K562 (cell line): ENCODE data around the gene ZNF775. TPM values are rescaled to one million over a fixed set of nuclear protein-coding genes. Genes with fewer than 3 reads are reported as not detected.

Source experiments
- CBFB ChIP-seq: sonication (generic); formaldehyde crosslinking; IDR thresholded peaks from 2 replicates; pipeline ENCODE4 v1.4.0; 2020; ENCODE audit warnings: mild to moderate bottlenecking, missing genetic modification reagents
- E2F1 ChIP-seq: sonication (generic); formaldehyde crosslinking; IDR thresholded peaks from 2 replicates; pipeline ENCODE4 v1.8.1; 2023; ENCODE audit warnings: mild to moderate bottlenecking, missing genetic modification reagents, moderate library complexity
- FOS ChIP-seq: IDR thresholded peaks from 3 replicates; pipeline ENCODE4 v1.6.1; 2011; ENCODE audit not compliant: insufficient read length; ENCODE audit errors: extremely low read depth
- GTF2F1 ChIP-seq: IDR thresholded peaks from 2 replicates; pipeline ENCODE4 v1.6.1; 2011; ENCODE audit warnings: low read depth, low read length, improper control_type of control experiment
- MAZ ChIP-seq, 2 experiments: fragments of 450-650 bp in 1 of 2; sonication (generic) in 1 of 2; formaldehyde crosslinking; IDR thresholded peaks in 1 of 2; conservative IDR thresholded peaks in 1 of 2; 2 replicates each; pipeline versions ENCODE4 v1.4.0 to v1.5.0; 2020; ENCODE audit warnings: mild to moderate bottlenecking in 1 of 2, missing genetic modification reagents in 1 of 2
- RBM25 ChIP-seq: fragments of 200-400 bp; formaldehyde crosslinking; IDR thresholded peaks from 2 replicates; pipeline ENCODE4 v1.6.1; 2018; ENCODE audit warnings: low read length, low read depth, moderate library complexity; ENCODE audit not compliant: severe bottlenecking
- RUNX1 ChIP-seq: sonication (generic); IDR thresholded peaks from 2 replicates; pipeline ENCODE4 v1.6.1; 2016; ENCODE audit warnings: antibody characterized with exemption, low read depth
- SFPQ ChIP-seq: fragments of 200-400 bp; formaldehyde crosslinking; IDR thresholded peaks from 2 replicates; pipeline ENCODE4 v1.6.1; 2017; ENCODE audit warnings: mild to moderate bottlenecking, low read depth, low read length, moderate library complexity
- YY1 ChIP-seq, 3 experiments: IDR thresholded peaks; 2 replicates each; pipeline ENCODE4 v1.6.1; 2011; ENCODE audit warnings: low read length in 2 of 3, mild to moderate bottlenecking in 2 of 3, moderate library complexity in 2 of 3, borderline replicate concordance in 1 of 3, control low read depth in 1 of 3, low read depth in 1 of 3; ENCODE audit not compliant: insufficient read depth in 3 of 3, insufficient replicate concordance in 2 of 3, control insufficient read depth in 1 of 3, insufficient read length in 1 of 3; ENCODE audit errors: extremely low read depth in 1 of 3
- ZFP30 ChIP-seq: fragments of 250-450 bp; sonication (Bioruptor Pico); IDR thresholded peaks from 2 replicates; pipeline ENCODE4 v1.8.0; 2022; ENCODE audit warnings: moderate library complexity, mild to moderate bottlenecking, inconsistent platforms, borderline replicate concordance
- ZNF212 ChIP-seq: fragments of 450-650 bp; formaldehyde crosslinking; IDR thresholded peaks from 2 replicates; pipeline ENCODE4 v1.4.0; 2020; ENCODE audit warnings: mild to moderate bottlenecking
- polyA plus RNA-seq, 8 experiments: library from polyadenylated mRNA; depleted of rRNA in 4 of 8; stranded (reverse) in 5 of 8; unstranded in 3 of 8; fragments of >200 nt; fragmentation: Nextera tagmentation in 2 of 8; fragmentation: Illumina TruSeq in 1 of 8; extraction: Ambion mirVana in 2 of 8; extraction: Trizol in 1 of 8; gene quantifications; 2 replicates each; pipeline versions ENCODE4 v1.2.1 to v1.2.3, GENCODE V29; 2011 to 2014; ENCODE audit warnings: inconsistent platforms in 1 of 8, missing spikeins in 1 of 8
- total RNA-seq, 7 experiments: library from RNA; depleted of rRNA in 6 of 7; stranded (reverse); fragments of >200 nt in 6 of 7; fragmentation: Illumina TruSeq in 2 of 7; extraction: Trizol in 2 of 7; gene quantifications; 2 replicates each; pipeline versions ENCODE4 v1.2.1 to v1.2.3, GENCODE V29; 2011 to 2021; ENCODE audit warnings: low replicate concordance in 1 of 7
- TF ChIP-seq, protein P1 (sequence below): sonication (generic); formaldehyde crosslinking; IDR thresholded peaks from 2 replicates; pipeline ENCODE4 v1.8.0; 2023; ENCODE audit warnings: mild to moderate bottlenecking, missing genetic modification reagents
- TF ChIP-seq, protein P2 (sequence below): fragments of 450-650 bp; formaldehyde crosslinking; IDR thresholded peaks from 2 replicates; pipeline ENCODE4 v1.4.0; 2022; ENCODE audit warnings: mild to moderate bottlenecking, moderate library complexity
- TF ChIP-seq, protein P3 (sequence below), 2 experiments: fragments of 450-650 bp; IDR thresholded peaks; 2 replicates each; pipeline ENCODE4 v1.6.1; 2016

Gene ZNF775
- total and polyA plus RNA-seq, 9 of the 15 experiments (the other 6 are each of a cell fraction or from before 2014, with no cell fraction given), result 0.04 to 18.7 (median 4.9) TPM

DNA sequence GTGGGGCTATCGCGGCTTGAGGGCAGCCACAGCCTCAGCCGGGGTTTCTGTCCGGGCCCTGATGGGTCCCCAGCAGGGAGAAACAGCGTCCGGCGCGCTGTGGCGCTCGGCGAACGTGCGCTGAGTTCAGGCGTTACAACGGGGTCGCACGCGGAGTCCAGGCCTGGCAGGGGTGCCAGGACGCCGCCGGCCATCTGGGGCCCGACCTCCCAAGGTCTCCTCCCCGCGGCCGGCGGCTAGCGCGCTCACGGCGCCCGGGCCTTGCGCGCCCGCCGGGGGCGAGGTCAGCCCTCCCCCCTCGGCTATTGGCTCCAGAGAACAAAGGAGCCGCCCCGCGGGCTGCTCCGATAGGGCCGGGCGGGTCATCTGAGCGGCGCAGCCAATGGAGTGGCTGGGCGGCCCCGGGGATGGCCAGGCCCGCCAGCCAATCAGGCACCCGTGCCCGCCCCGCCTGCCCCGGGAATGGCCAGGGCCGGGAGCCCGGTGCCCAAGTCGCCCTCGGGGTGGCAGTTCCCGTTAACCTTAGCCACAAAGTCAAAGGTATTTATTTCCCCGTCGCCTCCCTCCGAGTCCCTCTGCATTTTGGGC, at the start of gene ZNF775 (continued):
- TF ChIP-seq RUNX1 (peak; percentile 23; the same call in 1 of the 2 replicates), E2F1 (peak; percentile 71; the same call in 1 of the 2 replicates), RBM25 (peak; percentile 100), CBFB (no peak), YY1 (IDR thresholded peaks at IDR 0.05; ENCODE audit: borderline replicate concordance in 1 of 3, control insufficient read depth in 1 of 3, extremely low read depth in 1 of 3, insufficient read depth in 3 of 3, insufficient read length in 1 of 3, insufficient replicate concordance in 2 of 3, low read depth in 1 of 3, low read length in 2 of 3) (peak in 2 of 3 experiments; percentile 62 to 63), FOS (peak; percentile 99), MAZ (CRISPR knock-in tag; conservative IDR thresholded peaks at IDR 0.05 in 1 of 2, IDR thresholded peaks at IDR 0.05 in 1 of 2) (peak in 1 of 2 experiments; percentile 90; a peak in 1 of 4 replicates), GTF2F1 (0 out of 2 replicates have a peak, but pooled peaks have one; percentile 47), ZNF212 (CRISPR knock-in tag) (no peak), ZFP30 (no peak), SFPQ (no peak)
- TF ChIP-seq, protein P1, sequence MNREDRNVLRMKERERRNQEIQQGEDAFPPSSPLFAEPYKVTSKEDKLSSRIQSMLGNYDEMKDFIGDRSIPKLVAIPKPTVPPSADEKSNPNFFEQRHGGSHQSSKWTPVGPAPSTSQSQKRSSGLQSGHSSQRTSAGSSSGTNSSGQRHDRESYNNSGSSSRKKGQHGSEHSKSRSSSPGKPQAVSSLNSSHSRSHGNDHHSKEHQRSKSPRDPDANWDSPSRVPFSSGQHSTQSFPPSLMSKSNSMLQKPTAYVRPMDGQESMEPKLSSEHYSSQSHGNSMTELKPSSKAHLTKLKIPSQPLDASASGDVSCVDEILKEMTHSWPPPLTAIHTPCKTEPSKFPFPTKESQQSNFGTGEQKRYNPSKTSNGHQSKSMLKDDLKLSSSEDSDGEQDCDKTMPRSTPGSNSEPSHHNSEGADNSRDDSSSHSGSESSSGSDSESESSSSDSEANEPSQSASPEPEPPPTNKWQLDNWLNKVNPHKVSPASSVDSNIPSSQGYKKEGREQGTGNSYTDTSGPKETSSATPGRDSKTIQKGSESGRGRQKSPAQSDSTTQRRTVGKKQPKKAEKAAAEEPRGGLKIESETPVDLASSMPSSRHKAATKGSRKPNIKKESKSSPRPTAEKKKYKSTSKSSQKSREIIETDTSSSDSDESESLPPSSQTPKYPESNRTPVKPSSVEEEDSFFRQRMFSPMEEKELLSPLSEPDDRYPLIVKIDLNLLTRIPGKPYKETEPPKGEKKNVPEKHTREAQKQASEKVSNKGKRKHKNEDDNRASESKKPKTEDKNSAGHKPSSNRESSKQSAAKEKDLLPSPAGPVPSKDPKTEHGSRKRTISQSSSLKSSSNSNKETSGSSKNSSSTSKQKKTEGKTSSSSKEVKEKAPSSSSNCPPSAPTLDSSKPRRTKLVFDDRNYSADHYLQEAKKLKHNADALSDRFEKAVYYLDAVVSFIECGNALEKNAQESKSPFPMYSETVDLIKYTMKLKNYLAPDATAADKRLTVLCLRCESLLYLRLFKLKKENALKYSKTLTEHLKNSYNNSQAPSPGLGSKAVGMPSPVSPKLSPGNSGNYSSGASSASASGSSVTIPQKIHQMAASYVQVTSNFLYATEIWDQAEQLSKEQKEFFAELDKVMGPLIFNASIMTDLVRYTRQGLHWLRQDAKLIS (CRISPR knock-in tag), result 0 out of 2 replicates have a peak, but pooled peaks have one; percentile 58
- TF ChIP-seq, protein P2, sequence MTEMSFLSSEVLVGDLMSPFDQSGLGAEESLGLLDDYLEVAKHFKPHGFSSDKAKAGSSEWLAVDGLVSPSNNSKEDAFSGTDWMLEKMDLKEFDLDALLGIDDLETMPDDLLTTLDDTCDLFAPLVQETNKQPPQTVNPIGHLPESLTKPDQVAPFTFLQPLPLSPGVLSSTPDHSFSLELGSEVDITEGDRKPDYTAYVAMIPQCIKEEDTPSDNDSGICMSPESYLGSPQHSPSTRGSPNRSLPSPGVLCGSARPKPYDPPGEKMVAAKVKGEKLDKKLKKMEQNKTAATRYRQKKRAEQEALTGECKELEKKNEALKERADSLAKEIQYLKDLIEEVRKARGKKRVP (CRISPR knock-in tag), result peak; percentile 55; the same call in 1 of the 2 replicates
- TF ChIP-seq, protein P3, sequence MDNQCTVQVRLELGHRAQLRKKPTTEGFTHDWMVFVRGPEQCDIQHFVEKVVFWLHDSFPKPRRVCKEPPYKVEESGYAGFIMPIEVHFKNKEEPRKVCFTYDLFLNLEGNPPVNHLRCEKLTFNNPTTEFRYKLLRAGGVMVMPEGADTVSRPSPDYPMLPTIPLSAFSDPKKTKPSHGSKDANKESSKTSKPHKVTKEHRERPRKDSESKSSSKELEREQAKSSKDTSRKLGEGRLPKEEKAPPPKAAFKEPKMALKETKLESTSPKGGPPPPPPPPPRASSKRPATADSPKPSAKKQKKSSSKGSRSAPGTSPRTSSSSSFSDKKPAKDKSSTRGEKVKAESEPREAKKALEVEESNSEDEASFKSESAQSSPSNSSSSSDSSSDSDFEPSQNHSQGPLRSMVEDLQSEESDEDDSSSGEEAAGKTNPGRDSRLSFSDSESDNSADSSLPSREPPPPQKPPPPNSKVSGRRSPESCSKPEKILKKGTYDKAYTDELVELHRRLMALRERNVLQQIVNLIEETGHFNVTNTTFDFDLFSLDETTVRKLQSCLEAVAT (IDR thresholded peaks at IDR 0.05), result peak in 1 of 2 experiments; percentile 81; a peak in 1 of 4 replicates
